AG09309 (cell line): ENCODE measurements around the gene FER.

Experiments used
- DNase-seq: peaks from one replicate; pipeline ENCODE4 v3.0.0-alpha.2; 2010; ENCODE audit warnings: low read depth
- H3K4me3 ChIP-seq: 2 replicates; pipeline ENCODE4 v1.5.1; 2011; ENCODE audit warnings: mild to moderate bottlenecking, low read depth, low read length, moderate library complexity; ENCODE audit not compliant: control insufficient read depth
- TF ChIP-seq, protein P1 (sequence below): IDR thresholded peaks from 2 replicates; pipeline ENCODE4 v1.5.1; 2011; ENCODE audit warnings: mild to moderate bottlenecking, low read depth, low read length, inconsistent platforms; ENCODE audit not compliant: insufficient read depth, control insufficient read depth; ENCODE audit errors: missing control alignments

FER gene

GRCh38 chr5:108729242-108729615 lies 18.5 kb upstream of the FER start:
- TF ChIP-seq, protein P1, sequence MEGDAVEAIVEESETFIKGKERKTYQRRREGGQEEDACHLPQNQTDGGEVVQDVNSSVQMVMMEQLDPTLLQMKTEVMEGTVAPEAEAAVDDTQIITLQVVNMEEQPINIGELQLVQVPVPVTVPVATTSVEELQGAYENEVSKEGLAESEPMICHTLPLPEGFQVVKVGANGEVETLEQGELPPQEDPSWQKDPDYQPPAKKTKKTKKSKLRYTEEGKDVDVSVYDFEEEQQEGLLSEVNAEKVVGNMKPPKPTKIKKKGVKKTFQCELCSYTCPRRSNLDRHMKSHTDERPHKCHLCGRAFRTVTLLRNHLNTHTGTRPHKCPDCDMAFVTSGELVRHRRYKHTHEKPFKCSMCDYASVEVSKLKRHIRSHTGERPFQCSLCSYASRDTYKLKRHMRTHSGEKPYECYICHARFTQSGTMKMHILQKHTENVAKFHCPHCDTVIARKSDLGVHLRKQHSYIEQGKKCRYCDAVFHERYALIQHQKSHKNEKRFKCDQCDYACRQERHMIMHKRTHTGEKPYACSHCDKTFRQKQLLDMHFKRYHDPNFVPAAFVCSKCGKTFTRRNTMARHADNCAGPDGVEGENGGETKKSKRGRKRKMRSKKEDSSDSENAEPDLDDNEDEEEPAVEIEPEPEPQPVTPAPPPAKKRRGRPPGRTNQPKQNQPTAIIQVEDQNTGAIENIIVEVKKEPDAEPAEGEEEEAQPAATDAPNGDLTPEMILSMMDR: no peak
- H3K4me3 ChIP-seq: no peak overlapping the region
- no peak for DNase-seq

GRCh38 chr5:108730617-108731340 lies 16.9 kb upstream of the FER start:
- DNase-seq: no peak
- TF ChIP-seq, protein P1: no peak

DNA sequence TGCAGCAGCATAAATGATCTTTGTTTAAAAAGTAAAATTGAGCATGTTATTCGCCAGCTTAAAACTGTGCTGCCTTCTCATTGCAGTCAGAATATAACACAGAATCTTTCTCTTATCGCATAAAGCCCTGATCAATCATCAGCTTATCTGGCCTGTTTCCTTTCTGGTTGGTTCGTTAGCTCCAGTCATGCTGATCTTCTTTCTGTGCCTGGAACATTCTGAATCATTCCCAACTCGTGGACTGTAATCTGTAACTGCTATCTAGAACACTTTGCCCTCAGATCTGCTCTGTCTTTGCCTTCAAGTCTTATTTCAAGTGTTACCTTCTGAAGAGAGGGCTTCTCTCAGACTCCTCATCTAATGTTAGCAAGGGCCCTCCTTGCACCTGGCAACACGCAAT lies 11.9 kb upstream of the FER start:
- TF ChIP-seq, protein P1: no peak
- DNase-seq: no peak
- no peak overlapping the region for H3K4me3 ChIP-seq

More at GRCh38 chr5:108730617-108731340, 16.9 kb upstream of the FER start:
- no peak overlapping the region for H3K4me3 ChIP-seq

GRCh38 chr5:108736855-108737254 lies 10.8 kb upstream of the FER start:
- no peak overlapping the region for H3K4me3 ChIP-seq
- TF ChIP-seq, protein P1: no peak
- DNase-seq: no peak

GRCh38 chr5:108739376-108739775 lies 8.3 kb upstream of the FER start:
- TF ChIP-seq, protein P1: no peak
- no peak overlapping the region for H3K4me3 ChIP-seq
- DNase-seq: no peak

GRCh38 chr5:108739906-108740305 lies 7.8 kb upstream of the FER start:
- H3K4me3 ChIP-seq: no peak overlapping the region
- TF ChIP-seq, protein P1: no peak
- DNase-seq: no peak
